HFF-Myc (cell line): ENCODE measurements around the gene PRPF31.

Experiments
- DNase-seq: peaks from one replicate; pipeline ENCODE4 v3.0.0-alpha.2; 2011; ENCODE audit warnings: low read depth; ENCODE audit errors: extremely low read depth
- H3K4me3 ChIP-seq: replicated peaks from 2 replicates; pipeline ENCODE4 v1.5.1; 2011; ENCODE audit warnings: low read depth, mild to moderate bottlenecking, control low read depth, low read length
- TF ChIP-seq, protein P1 (sequence below): IDR thresholded peaks from 2 replicates; pipeline ENCODE4 v1.5.1; 2012; ENCODE audit warnings: mild to moderate bottlenecking, low read depth, low read length, control low read depth; ENCODE audit errors: missing control alignments

PRPF31 gene

DNA sequence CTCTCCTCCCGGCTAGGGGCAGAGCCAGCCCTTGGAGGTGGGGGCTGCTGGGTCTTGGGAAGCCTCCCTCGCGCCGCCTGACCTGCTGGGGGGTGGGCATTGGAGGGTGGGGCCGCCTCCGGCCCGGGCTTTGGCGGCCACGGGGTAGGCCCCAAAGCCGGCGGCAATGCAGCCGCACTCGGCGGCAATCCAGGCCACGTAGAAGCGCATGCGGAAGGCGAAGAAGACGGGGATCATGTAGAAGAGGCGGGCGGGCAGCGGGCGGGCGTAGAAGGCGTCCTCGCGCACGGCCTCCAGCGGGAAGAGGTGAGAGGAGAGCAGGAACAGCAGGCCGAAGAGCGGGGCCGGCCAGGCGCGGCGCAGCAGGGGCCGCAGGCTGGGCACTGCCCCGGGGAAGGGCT lies 65.1 kb downstream of the PRPF31 start:
- DNase-seq, result no peak
- TF ChIP-seq, protein P1, sequence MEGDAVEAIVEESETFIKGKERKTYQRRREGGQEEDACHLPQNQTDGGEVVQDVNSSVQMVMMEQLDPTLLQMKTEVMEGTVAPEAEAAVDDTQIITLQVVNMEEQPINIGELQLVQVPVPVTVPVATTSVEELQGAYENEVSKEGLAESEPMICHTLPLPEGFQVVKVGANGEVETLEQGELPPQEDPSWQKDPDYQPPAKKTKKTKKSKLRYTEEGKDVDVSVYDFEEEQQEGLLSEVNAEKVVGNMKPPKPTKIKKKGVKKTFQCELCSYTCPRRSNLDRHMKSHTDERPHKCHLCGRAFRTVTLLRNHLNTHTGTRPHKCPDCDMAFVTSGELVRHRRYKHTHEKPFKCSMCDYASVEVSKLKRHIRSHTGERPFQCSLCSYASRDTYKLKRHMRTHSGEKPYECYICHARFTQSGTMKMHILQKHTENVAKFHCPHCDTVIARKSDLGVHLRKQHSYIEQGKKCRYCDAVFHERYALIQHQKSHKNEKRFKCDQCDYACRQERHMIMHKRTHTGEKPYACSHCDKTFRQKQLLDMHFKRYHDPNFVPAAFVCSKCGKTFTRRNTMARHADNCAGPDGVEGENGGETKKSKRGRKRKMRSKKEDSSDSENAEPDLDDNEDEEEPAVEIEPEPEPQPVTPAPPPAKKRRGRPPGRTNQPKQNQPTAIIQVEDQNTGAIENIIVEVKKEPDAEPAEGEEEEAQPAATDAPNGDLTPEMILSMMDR, result no peak
- no peak overlapping the region for H3K4me3 ChIP-seq
